Measurements from ENCODE around the gene P2RX1.

Gene P2RX1

DNA sequence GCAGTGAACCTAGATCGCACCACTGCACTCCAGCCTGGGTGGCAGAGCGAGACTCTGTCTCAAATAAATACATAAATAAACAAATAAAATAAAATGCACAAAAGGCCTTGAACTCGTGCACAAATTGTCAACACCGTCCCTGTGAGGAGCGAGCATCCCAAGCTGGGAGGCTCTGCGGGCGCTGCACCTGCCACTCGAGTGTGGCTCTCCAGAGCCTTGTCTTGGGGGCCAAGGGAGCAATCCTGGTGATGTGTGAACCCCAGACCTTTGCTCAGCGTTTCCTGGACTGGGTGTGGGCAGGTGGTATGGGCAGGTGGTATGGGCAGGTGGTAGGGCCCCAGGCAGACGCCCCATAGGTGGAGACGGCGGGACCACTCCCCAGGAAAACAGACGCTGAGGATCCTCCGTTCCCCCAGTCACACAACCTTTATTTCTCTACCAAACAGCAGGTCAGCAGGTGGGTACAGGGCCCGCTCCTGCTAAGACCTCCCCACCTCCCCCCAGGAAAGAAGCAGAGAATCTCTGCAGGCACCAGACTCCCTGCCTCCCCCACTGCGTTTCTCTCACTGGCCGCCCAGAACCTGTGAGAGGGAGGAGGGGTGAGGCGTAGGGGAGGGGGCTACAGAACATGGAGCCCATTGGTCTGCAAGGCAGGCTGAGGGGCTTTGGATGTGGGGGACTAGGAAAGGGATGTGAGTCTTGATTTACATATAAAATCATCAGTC is 7.4 kb upstream of the P2RX1 start:
- DNase-seq = no peak

DNA sequence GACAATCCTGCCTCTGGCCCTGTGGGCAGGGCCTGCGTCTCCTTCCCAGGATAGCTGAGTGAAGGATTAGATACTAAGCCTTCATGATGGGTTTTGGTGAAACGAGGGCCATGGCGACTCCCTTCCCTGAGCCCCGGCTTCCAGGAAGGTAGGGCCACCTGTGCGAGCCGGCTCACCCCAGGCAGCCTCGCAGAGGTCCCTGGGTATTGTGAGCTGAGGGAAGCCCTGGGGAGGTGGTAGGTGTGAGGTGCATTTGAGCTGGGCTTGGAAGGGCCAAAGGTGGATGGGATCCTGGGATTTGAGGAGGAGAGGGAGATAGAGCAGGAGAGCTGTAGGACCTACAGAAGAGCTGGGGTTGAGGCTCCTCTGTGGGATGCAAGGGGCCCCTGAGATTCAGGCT is 6.5 kb upstream of the P2RX1 start:
- no peak for DNase-seq

DNA sequence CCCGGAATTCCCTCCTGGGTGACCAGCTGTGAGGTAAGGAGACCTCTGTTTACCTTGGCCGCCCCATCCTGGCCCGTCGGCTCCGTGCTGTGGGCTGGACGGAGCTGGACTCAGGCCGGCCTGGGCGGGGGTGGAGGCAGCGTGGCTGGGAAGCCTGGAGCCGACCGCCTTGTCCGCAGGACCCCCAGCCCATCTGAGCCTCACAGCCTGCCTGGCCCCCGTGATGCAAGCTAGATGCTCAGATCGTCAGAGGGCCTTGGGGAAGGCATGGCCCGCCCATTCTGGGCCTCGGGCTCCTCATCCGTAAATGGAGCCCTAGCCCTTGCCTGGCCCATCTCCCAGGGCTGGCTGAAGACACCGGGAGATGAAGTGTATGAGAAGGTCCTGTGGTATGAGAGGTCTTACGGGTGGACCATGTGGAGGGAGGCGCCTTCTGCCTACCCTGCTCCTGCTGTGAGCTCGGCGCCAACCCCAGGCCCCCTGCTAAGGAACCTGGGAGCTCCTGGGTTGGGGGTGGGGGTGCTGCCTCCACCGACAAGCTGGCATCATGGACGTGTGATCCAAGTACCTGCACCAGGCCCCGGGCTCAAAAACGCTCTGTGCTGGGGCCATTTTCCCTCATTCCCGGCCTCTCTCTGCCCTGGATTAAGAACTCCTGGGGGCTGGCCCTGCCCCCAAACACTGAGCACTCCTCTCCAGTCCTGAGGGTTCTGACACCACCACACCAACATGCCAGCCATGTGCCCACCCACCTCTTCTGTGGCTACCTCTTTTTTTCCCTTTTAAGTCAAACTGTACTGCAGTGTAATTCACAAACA is 5.4 kb upstream of the P2RX1 start:
- no peak for DNase-seq

DNA sequence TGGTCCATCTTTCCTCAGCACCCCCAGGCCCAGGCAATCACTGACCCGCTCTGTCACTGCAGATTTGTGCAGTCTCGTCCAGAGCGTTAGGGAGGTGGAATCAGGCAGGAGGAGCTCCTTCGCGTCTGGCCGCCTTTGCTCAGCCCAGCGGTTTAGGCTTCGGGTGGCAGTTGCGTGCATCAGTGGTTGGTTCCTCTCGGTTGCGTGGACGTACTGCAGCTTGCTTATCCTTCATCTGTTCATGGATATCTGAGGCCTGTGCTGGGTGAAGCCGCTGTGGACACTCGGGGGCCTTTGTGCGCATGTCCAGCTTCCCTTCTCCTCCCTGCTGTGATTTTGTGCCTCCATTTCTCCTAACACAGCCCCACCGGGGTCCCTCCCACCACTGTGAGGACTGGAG is 4.7 kb upstream of the P2RX1 start:
- DNase-seq = no peak

DNA sequence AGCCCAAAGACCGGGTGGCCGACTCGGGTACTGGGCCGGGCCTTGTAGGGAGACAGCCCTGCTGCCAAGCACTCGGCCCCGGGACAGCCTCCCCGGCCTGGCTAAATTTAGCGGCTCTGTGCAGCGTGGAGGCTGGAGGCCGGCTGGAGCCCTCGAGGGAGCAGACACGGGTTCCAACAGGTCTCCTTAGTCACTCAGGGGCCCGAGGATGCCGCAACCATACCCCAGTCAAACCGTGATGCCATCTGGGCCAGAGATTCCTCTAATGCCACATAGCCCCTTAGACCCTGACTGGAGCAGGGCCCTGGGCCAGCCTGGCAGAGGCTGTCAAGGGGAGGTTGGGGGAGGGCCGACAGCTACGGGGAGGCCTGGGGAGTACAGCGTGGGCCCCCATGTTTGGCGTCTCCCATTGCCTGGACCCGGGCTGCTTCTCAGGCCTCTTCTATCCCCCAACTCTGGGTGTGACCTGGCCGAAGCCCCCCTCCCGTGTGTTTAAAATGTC is 2.9 kb upstream of the P2RX1 start:
- no peak for DNase-seq

DNA sequence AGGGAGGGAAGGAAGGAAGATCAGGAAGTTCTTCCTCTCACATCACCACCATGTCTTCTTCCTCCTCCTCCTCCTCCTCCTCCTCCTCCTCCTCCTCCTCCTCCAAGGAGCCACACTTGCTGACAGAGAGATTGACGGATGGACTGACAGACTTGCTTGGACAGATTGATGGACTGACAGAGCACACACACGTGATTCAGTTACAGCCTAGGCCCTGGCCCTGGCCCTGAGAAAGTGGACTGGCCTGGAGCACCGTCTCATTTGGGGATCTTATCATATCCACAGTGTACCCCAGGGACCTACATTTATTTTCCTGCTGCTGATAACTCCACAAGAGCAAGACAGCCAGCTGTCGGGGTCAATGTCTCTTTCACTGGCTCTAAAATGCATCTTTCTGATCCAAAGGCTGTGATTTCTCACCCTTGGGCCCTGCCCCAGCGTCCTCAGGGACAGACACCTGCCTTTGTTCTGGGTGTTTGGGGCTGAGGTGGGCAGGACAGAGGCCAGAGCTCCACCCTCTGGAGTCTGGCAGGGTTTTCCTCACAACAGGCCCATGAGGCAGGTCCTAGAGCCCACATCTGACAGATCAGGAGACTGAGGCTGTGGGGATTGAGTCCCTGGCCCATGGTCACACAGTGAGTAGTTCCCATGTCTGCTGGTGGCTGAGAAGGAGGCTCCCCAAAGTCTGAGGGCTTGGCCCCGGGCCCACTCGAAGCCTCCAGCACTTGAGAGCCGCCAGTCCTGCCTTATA is 2.3 kb upstream of the P2RX1 start:
- DNase-seq = no peak

DNA sequence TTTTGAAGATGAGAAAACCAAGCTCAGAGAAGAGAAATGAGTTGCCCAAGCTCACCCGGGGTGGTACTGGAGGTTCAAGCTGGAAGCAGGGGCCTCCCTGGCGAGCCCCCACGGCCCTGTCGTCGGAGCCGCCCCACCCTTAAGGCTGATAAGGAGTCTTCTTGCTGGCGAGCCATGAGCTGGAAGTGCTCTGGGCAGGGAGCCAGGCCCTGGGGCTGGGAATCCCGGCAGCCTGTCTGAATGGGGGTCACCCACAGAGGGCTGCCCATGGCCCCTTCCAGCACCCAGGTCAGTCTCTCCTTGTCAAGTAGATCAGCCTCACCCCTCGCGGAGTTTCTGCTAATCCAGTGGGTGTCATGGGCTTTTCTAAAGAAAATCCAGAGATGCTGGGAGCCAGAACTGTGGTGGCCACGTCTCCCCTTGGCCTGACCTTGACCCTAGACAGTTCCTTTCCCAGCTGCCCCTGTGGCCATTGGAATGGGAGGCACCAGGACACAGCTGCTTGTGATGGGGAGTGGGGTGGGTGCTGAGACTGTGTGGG is 1.2 kb upstream of the P2RX1 start:
- no peak for DNase-seq

DNA sequence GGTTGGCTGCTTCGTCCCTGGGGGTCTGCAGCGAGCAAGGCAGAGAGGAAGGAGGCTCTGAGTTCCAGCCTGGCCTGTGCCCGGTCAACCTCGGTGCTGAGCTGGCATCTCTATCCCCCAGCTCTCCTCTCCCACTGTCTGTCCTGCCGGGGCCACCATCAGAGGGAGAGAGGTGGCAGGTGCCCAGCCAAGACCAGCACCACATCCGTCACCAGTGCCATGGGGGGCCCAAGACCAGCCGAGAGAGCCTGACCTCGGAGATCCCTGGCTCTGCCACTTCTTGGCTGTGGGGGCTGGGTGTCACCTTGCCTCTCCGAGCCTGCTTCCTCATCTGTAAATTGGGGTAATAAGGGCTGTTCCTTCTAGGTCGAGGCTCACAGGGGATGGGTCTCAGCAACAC is 560 bp upstream of the P2RX1 start:
- no peak for DNase-seq

DNA sequence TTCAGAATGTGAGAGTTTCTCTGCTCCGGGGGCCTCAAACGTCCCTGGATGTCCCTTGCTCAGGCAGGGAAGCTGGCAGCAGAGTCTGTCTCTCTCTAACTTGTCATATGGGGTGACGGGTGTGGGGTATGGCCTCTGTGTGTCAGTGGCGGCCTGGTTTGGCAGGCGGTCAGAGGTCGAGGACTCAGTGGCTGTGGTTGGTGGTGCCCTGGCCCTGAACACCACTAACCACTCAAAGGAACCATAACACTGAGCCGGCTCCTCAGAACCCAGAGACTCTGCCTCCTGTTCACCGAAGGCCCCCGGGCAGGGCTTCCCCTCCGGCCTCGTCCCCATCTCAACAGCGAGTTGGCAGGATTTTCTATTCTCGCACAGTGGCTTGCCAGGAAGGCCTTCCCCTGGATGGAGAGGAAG is 677 bp downstream of the P2RX1 start:
- DNase-seq = no peak

DNA sequence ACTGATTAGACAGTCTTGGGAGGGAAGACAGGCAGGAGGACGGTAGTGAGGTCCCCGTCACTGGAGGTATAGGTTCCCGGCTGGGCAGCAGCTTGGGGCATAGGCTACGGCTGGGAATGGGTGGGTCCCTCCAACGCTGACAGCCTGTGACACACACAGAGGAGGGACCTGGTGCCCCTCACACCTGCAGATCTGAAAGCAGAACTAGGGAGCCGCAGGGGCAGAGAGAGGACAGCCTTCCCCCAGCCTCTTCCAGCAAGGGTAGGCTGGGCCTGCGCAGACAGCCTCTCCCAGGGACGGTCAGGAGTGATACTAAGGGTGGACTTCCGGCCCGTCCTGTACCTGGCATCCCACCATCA is 2.0 kb downstream of the P2RX1 start:
- no peak for DNase-seq

DNA sequence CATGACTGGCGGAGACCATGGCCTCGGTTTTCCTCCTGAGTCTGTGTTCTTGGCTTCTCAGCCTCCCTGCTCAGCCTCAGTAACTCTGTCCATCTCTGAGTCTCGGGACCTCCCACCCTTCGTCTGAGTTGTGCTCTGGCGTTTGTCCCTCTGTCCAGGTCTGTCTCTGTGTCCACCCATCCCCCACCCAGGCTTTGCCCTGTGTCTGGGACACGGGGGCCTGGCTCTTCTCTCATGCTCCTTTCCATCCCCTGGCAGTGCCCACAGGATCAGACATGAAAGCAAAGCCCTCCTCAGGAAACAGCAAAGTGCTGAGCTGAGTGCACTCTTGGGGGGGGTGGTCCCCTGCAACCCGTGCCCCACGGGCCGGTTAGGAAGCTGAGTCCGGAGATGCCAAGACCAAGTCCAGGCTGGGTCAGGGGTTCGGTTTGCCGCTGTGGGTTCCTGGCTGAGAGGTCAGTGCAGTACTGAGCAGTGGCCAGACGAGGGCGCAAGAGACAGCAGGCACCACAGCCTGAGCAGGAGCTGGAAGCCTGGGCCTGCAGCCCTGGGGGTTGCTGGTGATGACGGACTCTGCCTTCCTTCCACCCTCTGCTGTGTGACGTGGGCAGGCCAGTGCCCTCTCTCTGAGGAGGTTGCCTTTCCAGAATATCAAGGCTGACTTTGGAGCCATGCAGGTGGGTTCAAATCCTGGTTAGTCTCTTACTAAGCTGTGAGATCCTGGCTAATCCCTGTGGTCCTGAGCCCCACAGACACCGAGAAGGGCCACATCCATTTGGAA is 2.5 kb downstream of the P2RX1 start:
- DNase-seq = peak; percentile 7

DNA sequence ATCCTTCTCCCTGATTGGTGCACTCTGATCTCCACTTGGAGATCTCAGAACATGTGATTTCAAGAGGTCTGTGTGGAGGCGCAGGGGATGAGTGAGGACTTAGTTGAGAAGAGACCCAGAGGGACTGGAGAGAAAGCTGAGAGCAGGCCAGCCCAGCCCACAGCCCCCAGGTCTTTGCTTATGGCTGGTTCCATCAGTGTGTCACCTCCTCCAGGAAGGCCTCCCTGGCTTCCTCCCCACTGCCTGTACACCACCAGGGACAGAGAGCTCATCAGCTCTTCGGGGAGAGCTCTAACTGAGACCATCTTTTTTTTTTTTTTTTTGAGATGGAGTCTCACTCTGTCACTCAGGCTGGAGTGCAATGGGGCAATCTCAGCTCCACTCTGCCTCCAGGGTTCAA is 3.4 kb downstream of the P2RX1 start:
- DNase-seq = no peak

DNA sequence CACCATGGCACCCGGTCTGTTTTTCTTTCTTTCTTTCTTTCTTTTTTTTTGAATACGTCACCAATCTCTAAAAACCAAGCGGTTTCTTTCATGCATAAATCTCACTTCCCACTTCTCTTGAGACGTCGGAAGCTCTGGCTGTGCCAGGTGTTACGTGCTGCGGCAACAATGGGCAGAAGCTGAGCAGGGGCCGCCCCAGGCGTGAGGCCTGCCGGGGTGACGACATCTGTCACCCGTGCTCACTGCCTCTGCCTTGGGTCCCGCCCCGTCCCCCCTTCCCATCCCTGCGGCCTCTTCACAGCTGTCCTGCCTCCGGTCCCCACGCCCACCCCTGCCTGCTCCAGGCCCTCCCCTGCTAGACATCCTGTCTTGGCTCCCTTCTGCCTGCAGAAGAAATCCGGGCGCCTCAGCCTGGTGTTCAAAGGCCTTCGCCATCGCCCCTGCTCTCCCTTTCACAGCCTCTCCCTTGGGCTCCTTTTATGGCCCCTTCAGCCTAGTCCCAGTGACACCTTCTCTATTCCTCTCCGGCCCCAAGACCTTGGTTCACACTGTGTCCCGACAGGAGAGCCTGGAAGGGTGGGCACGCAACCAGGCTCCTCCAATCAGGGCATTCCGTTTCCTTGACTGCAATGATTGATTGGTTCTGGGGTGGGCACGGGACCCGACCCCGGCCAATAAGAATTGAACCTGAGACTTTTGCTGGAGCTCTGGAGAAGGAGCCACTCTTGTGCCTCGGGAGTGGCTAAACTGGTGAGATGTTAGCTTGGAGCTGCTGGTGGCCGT is 4.8 kb downstream of the P2RX1 start:
- DNase-seq = no peak

DNA sequence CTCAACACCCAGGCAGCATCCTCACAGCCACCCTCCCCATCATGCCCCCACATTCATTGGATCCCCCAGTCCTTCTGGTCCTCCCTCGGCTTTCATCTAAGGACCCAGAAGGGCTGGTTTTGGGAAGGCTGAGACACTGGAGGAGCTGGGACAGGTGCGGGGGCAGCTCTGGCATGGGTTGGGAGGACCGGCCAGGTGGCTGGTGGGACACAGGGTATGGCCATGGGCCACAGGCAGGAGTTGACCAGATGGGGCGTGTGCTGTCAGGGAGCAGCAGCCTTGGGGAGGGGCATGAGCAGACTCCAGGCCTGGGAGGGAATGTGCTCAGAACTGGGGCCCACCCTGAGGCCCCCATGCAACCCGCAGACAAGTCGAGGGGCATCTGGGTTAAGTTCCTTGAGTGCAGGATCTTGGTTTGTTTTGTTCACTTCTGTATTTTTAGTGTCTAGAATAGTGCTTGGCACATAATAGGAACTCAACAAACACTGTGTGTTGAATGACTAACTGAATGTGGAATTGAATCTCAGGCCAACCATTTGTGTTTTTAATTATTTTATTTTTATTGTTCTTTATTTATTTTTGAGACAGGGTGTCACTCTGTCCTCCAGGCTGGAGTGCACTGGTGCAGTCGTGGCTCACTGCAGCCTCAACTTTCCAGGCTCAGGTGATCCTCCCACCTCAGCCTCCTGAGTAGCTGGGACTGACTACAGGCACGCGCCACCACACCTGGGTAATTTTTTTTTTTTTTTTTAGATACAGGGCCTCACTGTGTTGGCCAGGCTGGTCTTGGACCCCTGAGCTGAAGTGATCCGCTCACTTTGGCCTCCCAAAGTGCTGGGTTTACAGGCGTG is 5.6 kb downstream of the P2RX1 start:
- no peak for DNase-seq

DNA sequence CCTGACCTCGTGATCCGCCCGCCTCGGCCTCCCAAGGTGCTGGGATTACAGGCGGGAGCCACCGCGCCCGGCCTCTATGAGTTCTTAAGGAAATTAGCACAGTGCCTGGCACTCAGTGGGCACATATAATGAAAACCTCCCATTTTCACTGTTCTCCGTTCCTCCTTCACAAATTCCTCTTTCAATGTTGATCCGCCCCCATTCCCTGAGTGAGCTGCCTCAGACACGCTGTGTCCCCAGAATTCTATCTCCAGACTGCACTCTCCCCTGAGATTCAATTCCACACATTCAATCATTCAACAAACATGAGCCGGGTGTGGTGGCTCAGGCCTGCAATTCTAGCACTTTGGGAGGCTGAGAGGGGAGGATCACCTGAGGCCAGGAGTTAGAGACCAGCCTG is 7.0 kb downstream of the P2RX1 start:
- DNase-seq = no peak

DNA sequence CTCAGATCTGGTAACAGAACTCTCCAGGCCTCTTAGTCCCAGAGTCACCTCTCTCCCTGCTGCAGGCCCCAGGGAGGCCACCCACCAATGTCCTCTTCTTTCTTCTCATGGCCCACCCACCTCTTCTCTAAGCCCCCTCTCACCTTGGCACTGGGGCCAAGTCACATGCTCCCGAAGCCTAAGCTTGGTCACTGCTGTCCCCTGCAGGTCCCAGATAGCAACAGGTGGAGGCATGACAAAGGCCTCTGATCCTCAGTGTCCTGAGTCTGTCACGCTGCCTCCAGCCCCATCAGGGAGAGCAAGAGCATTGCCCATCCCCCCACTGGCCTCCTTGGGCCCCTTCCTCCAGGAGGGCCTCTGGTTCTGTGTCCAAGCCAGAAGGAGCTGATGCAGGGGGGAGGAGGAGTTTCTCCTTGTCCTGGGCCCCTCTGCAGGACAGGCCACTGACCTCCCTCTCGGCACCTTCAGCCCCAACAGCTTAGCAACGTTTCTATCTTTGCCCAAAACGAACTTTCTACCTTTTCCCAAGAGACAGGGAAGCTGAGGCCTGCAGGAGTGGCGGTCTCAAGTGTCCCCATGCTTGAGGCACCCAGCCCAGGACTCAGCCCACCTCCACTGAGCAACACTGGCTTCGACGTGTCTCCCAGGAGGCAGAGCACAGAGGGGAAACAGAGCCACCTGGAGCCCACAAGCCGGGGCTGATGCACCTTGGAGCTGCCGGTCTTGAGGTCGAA is 8.6 kb downstream of the P2RX1 start:
- DNase-seq = no peak

DNA sequence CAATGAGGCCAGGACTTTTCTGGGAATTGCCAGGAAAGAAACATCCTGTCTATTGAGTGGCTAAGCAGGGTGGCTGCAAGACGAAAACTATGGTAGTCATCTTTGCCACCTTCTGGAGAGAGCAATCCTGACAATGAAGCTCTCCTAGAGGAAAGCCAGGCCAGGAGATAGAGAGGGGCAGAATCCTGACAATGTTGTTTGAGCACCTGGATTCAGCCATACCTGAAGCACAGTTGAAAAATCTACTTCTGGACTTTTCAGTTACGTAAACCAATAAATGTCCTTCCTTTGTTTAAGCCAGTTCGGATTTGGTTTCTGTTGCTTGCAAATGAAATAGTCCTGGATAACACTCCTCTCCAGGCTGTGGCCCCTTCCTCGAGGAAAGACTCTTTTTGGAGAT is 9.4 kb downstream of the P2RX1 start:
- DNase-seq = no peak

DNA sequence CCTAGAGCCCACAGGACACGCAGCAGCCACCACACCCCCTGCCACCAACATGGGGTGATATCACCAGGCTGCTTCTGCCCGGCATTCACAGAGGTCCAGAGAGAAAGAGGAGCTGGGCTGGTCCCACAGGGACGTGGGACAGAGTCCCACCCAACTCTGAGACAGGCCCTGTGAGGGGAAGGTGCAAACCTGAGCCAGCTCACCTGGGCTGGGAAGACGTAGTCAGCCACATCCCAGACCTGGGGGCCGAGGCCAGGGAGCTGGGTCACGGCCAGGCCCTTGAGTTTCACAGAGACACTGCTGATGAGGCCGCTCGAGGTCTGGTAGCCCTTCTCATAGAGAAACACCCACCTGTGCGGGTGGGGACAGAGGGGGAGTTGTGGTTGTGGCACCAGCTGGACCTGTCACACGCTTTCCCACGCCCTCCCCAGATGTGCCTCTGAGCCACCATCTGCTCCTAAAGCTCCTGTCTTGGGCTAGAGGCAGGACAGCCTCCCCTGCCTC is 11.2 kb downstream of the P2RX1 start:
- DNase-seq = no peak

DNA sequence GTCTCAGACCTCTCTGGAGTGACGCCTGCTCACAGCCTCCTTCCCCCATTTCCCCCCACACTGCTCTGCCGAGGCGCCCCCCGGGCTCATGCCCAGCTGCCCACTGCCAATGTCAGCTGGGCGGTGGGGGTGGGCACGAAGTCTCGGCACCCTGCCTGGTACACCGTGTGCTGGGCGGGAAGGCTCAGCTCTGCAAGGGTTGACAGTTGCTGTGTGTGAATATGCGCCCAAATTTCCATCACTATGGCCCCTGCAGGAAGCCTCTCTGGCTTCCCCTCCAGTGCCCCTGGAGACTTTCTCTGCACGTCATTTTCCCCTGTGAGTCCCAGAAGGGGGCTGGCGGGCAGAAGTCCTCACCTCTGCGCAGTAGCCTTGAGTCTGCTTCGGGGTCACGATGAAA is 11.8 kb downstream of the P2RX1 start:
- no peak for DNase-seq

DNA sequence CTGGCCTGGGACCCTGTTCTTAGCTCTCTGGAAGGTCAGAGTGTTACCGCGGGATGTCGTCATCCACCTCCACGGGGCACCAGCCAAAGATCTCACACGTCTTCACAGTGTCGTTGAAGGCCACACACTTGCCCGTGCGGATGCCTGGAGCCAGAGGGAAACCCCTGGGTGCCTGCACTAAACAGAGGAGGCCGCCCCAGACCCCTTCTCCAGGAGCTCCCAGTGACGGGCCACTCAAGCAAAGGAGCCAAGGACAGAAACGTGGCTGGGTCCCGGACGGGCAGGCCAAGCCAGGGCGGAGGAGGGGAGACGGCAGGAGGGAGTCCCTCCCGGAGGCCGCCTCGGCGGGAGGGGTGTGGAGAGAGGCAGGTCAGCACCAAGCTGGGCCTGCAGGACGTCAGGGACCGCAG is 12.4 kb downstream of the P2RX1 start:
- no peak for DNase-seq
